ENCODE results near the gene SEMG1.

- TF ChIP-seq CTCF (IDR thresholded peaks at IDR 0.05) (no peak), ZFX (IDR thresholded peaks at IDR 0.05; ENCODE audit: borderline replicate concordance) (no peak)
Observed at GRCh38 chr20:45193331-45193730, 13.5 kb upstream of the SEMG1 start.

All from 22Rv1 (cell line).